IPS-18a (cell line): ENCODE data around the gene PARVA.

Experiments
- H3K27ac ChIP-seq: one replicate; pipeline ENCODE4 v1.5.1; 2013; ENCODE audit warnings: low read length
- H3K27me3 ChIP-seq: one replicate; pipeline ENCODE4 v1.6.1; 2013; ENCODE audit warnings: mild to moderate bottlenecking, low read length; ENCODE audit not compliant: control insufficient read depth, insufficient read depth
- H3K36me3 ChIP-seq: one replicate; pipeline ENCODE4 v1.6.1; 2013; ENCODE audit warnings: low read depth, low read length; ENCODE audit not compliant: control insufficient read depth
- H3K4me1 ChIP-seq: one replicate; pipeline ENCODE4 v1.6.1; 2013; ENCODE audit warnings: low read depth, low read length; ENCODE audit not compliant: control insufficient read depth
- H3K4me3 ChIP-seq: one replicate; pipeline ENCODE4 v1.5.1; 2013; ENCODE audit warnings: low read length
- H3K9ac ChIP-seq: one replicate; pipeline ENCODE4 v1.6.1; 2013; ENCODE audit warnings: mild to moderate bottlenecking, low read length, moderate library complexity
- H3K9me3 ChIP-seq: one replicate; pipeline ENCODE4 v1.6.1; 2013; ENCODE audit warnings: low read depth, low read length; ENCODE audit not compliant: control insufficient read depth

PARVA gene

DNA sequence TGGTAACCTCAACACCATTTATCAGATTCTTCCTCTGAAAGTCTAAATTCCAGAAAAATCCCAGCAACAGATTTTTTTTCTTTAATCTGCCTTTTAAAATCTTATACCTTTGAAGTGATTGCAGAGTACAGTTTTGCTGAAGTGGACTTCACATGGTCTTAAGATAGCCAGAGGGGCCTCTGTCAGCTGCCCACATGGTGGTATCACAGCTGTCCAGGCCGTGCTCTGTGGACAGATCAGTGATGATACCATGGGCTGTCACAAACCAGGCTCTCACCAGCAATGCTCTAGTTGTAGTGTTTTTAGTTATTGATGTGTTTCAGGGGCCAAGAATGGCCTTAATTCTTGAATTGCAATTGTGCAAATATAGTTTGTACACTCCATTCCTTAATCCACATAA lies 44.0 kb downstream of the PARVA start:
- no peak overlapping the region for H3K4me3 ChIP-seq
- H3K27ac ChIP-seq: no peak overlapping the region
- H3K27me3 ChIP-seq: no peaks in the 10 kb centered on the region
- no peak overlapping the region for H3K9ac ChIP-seq
- no peaks in the 10 kb centered on the region for H3K4me1 ChIP-seq
- H3K36me3 ChIP-seq: no peaks in the 10 kb centered on the region
- no peaks in the 10 kb centered on the region for H3K9me3 ChIP-seq

- no peaks in the 10 kb centered on the region for H3K36me3 ChIP-seq
- H3K27ac ChIP-seq: no peak overlapping the region
- no peaks in the 10 kb centered on the region for H3K4me1 ChIP-seq
- H3K9me3 ChIP-seq: no peaks in the 10 kb centered on the region
- H3K27me3 ChIP-seq: no peaks in the 10 kb centered on the region
- no peak overlapping the region for H3K9ac ChIP-seq
- H3K4me3 ChIP-seq: no peak overlapping the region
Observed at GRCh38 chr11:12426176-12426575, 48.8 kb downstream of the PARVA start.

- H3K9me3 ChIP-seq: no peaks in the 10 kb centered on the region
- no peak overlapping the region for H3K4me3 ChIP-seq
- no peak overlapping the region for H3K9ac ChIP-seq
- no peaks in the 10 kb centered on the region for H3K4me1 ChIP-seq
- no peaks in the 10 kb centered on the region for H3K27me3 ChIP-seq
- H3K27ac ChIP-seq: no peak overlapping the region
- H3K36me3 ChIP-seq: no peaks in the 10 kb centered on the region
Observed at GRCh38 chr11:12429155-12429554, 51.8 kb downstream of the PARVA start.

- no peaks in the 10 kb centered on the region for H3K4me1 ChIP-seq
- no peak overlapping the region for H3K4me3 ChIP-seq
- no peaks in the 10 kb centered on the region for H3K9me3 ChIP-seq
- H3K36me3 ChIP-seq: no peaks in the 10 kb centered on the region
- no peak overlapping the region for H3K9ac ChIP-seq
- no peak overlapping the region for H3K27ac ChIP-seq
- no peaks in the 10 kb centered on the region for H3K27me3 ChIP-seq
Observed at GRCh38 chr11:12430351-12430750, 53.0 kb downstream of the PARVA start.

DNA sequence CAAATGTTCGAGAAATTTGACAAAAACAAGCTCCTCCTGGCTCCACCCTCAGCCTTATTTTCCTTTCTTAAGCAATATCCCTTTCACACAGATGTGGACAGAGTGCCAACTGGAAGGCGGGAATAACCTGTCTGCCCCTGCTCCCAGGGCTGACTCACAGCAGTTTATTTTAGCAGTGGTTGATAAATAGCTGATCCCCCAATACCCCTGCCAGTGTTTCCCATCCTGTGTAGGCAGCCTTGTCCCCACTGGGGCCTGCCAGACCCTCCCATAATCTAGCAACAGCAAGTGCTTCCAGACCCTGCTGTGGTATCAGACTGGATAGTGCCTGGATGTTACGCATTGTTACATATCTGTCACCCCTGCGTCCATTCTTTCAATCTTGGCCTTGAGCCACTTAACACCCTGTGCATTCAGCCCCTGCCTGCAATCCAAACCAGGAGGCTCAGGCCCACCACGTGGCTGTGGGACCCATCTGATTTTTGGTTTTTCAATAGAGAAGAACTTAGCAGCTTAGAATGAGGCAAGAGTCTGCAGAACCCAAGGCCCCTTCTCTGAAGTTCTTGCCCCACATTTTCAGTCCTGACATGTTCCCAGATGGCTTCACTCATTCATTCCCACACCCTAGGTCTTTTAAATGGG lies 53.7 kb downstream of the PARVA start:
- Histone ChIP-seq H3K4me3 (no peak overlapping the region), H3K36me3 (no peaks in the 10 kb centered on the region), H3K9ac (no peak overlapping the region), H3K9me3 (no peaks in the 10 kb centered on the region), H3K27me3 (no peaks in the 10 kb centered on the region), H3K27ac (no peak overlapping the region), H3K4me1 (no peaks in the 10 kb centered on the region)

DNA sequence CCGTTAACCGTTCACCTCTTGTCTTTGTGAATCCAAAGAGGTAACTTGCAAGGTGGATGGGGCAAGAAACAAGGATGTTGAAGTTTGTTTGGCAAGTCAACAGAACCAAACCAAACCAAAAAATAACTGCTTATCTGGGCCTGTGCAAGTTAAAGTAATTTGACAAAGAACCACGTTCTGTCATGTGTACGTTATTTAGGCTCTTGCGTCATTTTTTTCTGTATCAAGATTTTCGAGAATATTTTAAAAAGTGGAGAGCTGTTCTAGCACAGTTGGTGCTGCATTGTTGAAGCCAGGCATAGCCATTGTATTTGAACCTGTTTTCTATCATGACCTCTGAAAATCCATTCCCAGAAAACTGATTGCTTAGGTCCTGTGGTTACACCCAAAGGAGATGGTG lies 55.1 kb downstream of the PARVA start:
- Histone ChIP-seq H3K9me3 (no peaks in the 10 kb centered on the region), H3K9ac (no peak overlapping the region), H3K36me3 (no peaks in the 10 kb centered on the region), H3K4me1 (no peaks in the 10 kb centered on the region), H3K27ac (no peak overlapping the region), H3K27me3 (no peaks in the 10 kb centered on the region), H3K4me3 (no peak overlapping the region)

- Histone ChIP-seq H3K4me3 (no peak overlapping the region), H3K9ac (no peak overlapping the region), H3K27ac (no peak overlapping the region), H3K4me1 (no peaks in the 10 kb centered on the region), H3K27me3 (no peaks in the 10 kb centered on the region), H3K36me3 (no peaks in the 10 kb centered on the region), H3K9me3 (no peaks in the 10 kb centered on the region)
Observed at GRCh38 chr11:12433121-12433520, 55.8 kb downstream of the PARVA start.

GRCh38 chr11:12433571-12434324 lies 56.4 kb downstream of the PARVA start:
- Histone ChIP-seq H3K9ac (no peak overlapping the region), H3K27ac (no peak overlapping the region), H3K4me1 (no peaks in the 10 kb centered on the region), H3K4me3 (no peak overlapping the region), H3K36me3 (no peaks in the 10 kb centered on the region), H3K27me3 (no peaks in the 10 kb centered on the region), H3K9me3 (no peaks in the 10 kb centered on the region)

- H3K9me3 ChIP-seq: no peaks in the 10 kb centered on the region
- H3K4me3 ChIP-seq: no peak overlapping the region
- no peaks in the 10 kb centered on the region for H3K36me3 ChIP-seq
- no peaks in the 10 kb centered on the region for H3K27me3 ChIP-seq
- H3K27ac ChIP-seq: no peak overlapping the region
- no peak overlapping the region for H3K9ac ChIP-seq
- H3K4me1 ChIP-seq: no peaks in the 10 kb centered on the region
Observed at GRCh38 chr11:12434325-12434654, 56.9 kb downstream of the PARVA start.

- no peaks in the 10 kb centered on the region for H3K27me3 ChIP-seq
- no peak overlapping the region for H3K9ac ChIP-seq
- H3K27ac ChIP-seq: no peak overlapping the region
- no peak overlapping the region for H3K4me3 ChIP-seq
- H3K4me1 ChIP-seq: peaks cover 4% of the 10 kb centered on the region
- H3K9me3 ChIP-seq: no peaks in the 10 kb centered on the region
- no peaks in the 10 kb centered on the region for H3K36me3 ChIP-seq
Observed at GRCh38 chr11:12435264-12435663, 57.9 kb downstream of the PARVA start.

DNA sequence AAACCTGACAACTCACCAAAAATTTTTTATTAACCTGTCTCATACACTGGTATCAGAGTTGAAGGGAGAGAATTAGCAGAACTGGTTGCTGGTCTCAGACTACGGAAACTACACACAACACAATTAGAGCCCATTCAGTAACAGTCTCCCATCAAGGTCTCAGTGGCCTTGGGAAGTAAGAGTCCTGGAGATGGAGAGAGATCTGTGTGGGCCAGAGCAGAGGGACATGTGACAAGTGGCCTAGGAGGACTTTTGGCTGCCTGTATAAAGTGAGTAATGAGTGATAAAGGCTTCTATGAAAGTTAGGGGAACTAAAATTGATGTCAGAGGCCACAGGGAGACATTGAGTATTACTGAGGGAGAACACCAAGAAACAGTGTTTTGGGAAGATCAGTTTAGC lies 58.9 kb downstream of the PARVA start:
- H3K36me3 ChIP-seq: no peaks in the 10 kb centered on the region
- no peak overlapping the region for H3K9ac ChIP-seq
- H3K27ac ChIP-seq: no peak overlapping the region
- no peak overlapping the region for H3K4me3 ChIP-seq
- H3K27me3 ChIP-seq: no peaks in the 10 kb centered on the region
- H3K4me1 ChIP-seq: peaks cover 4% of the 10 kb centered on the region
- H3K9me3 ChIP-seq: no peaks in the 10 kb centered on the region

DNA sequence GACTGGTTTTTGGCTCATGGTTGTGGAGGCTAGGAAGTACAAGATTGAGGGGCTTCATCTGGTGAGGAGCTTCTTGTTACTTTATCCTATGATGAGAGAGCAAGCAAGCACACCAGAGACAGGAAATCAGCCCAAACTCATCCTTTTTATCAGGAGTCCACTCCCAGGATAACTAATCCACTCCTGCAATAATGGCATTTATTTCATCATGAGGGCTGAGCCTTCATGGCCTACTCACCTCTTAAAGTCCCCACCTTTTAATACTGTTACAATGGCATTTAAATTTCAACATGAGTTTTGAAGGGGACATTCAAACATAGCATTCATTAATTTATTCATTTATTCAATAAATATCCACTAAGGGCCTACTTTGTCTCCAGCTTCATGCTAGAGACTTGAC lies 60.9 kb downstream of the PARVA start:
- Histone ChIP-seq H3K27me3 (no peaks in the 10 kb centered on the region), H3K36me3 (no peaks in the 10 kb centered on the region), H3K4me1 (peaks cover 4% of the 10 kb centered on the region), H3K9me3 (no peaks in the 10 kb centered on the region), H3K4me3 (no peak overlapping the region), H3K27ac (no peak overlapping the region), H3K9ac (no peak overlapping the region)
